Body of pancreas (tissue), 4 donors: ENCODE measurements around the gene LTBR. TPM values are rescaled to one million over a fixed set of nuclear protein-coding genes. Genes with fewer than 3 reads are reported as not detected.

Experiments used
- ATAC-seq: fragments of 150-250 bp; one replicate; pipeline ENCODE4 v1.9.1; 2016
- DNase-seq, 4 donors: peaks; one replicate each; pipeline ENCODE4 v3.0.0-alpha.2; 2019
- H3K27ac ChIP-seq, 4 donors: fragments of 200-600 bp; sonication (generic); 1 replicate in 3 of 4; 2 replicates in 1 of 4; pipeline versions ENCODE4 v1.5.1 to v1.6.1; 2016 to 2019; ENCODE audit warnings: mild to moderate bottlenecking in 1 of 4, mixed read lengths in 1 of 4, moderate library complexity in 1 of 4
- H3K27me3 ChIP-seq, 2 donors: fragments of 200-600 bp; sonication (generic); one replicate each; pipeline ENCODE4 v1.6.0; 2016; ENCODE audit warnings: mild to moderate bottlenecking in 1 of 2
- H3K36me3 ChIP-seq, 2 donors: fragments of 200-600 bp; sonication (generic); replicated peaks in 1 of 2; 2 replicates each; pipeline ENCODE4 v1.5.1; 2016; ENCODE audit warnings: low read depth in 2 of 2; ENCODE audit not compliant: insufficient read depth in 1 of 2
- H3K4me1 ChIP-seq: fragments of 200-600 bp; sonication (generic); one replicate; pipeline ENCODE4 v1.6.0; 2016
- H3K4me3 ChIP-seq, 2 donors: fragments of 200-600 bp; sonication (generic); 1 replicate in 1 of 2; 2 replicates in 1 of 2; pipeline ENCODE4 v1.5.1; 2016 to 2019
- H3K9me3 ChIP-seq, 3 donors: fragments of 200-600 bp; sonication (generic); 1 replicate in 2 of 3; 2 replicates in 1 of 3; pipeline ENCODE4 v1.5.1; 2016
- POLR2A ChIP-seq, 3 donors: fragments of 450-650 bp; IDR thresholded peaks; one replicate each; pipeline ENCODE4 v1.6.1; 2016; ENCODE audit warnings: antibody characterized with exemption in 3 of 3, mild to moderate bottlenecking in 2 of 3
- WGBS, 2 donors: methylation state at CpG; one replicate each; pipeline ENCODE4 v1.1.5; 2017; 5-methylcytosine and 5-hydroxymethylcytosine counted together
- intact Hi-C: fragments of 100-400 bp; cut with DNase I; formaldehyde crosslinking; loops from one replicate; pipeline ENCODE4 v1.15.1; 2023
- total RNA-seq, 2 donors: library from RNA; depleted of rRNA; stranded (reverse); fragments of >200 nt; gene quantifications; one replicate each; pipeline ENCODE4 v1.1.0, GENCODE V29; 2016
- TF ChIP-seq, protein P1 (sequence below), 7 experiments: fragments of 450-650 bp in 4 of 7; fragments of 200-600 bp in 3 of 7; sonication (generic) in 3 of 7; IDR thresholded peaks; one replicate each; pipeline ENCODE4 v1.5.1; 2016 to 2019; ENCODE audit warnings: antibody characterized with exemption in 7 of 7

The LTBR gene
- total RNA-seq, 2 donors from 2014 or later, result 111 to 173 TPM

DNA sequence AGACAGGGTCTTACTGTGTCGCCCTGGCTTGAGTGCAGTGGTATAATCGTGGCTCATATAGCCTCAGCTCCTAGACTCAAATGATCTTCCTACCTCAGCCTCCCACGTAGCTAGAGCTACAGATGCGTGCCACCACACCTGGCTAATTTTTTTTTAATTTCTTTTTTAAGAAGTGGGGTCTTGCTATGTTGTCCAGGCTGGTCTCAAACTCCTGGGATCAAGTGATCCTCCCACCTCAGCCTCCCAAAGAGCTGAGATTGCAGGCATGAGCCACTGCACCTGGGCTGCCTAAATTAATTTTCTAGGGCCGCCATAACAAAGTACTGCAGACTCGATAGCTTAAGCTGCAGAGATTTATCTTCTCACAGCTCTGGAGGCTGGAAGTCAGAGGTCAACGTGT, 9.1 kb downstream of the LTBR start:
- intact Hi-C loops, result no loop called here
- Histone ChIP-seq H3K4me1 (peaks cover 13% of the 10 kb centered on the region), H3K9me3 (no peaks in the 10 kb centered on the region), H3K27me3 (no peaks in the 10 kb centered on the region), H3K4me3 (no peak overlapping the region), H3K27ac (peak overlapping the region in 1 of 4 donors; percentile 71), H3K36me3 (peaks cover 0 to 8% of the 10 kb centered on the region in 2 donors)
- ATAC-seq, result no peak
- 86 to 88% methylated on average over 6 to 7 of the region's 7 CpGs for WGBS, 2 donors
- no peak for DNase-seq
- no peak for TF ChIP-seq POLR2A (IDR thresholded peaks at IDR 0.05)
- TF ChIP-seq, protein P1, sequence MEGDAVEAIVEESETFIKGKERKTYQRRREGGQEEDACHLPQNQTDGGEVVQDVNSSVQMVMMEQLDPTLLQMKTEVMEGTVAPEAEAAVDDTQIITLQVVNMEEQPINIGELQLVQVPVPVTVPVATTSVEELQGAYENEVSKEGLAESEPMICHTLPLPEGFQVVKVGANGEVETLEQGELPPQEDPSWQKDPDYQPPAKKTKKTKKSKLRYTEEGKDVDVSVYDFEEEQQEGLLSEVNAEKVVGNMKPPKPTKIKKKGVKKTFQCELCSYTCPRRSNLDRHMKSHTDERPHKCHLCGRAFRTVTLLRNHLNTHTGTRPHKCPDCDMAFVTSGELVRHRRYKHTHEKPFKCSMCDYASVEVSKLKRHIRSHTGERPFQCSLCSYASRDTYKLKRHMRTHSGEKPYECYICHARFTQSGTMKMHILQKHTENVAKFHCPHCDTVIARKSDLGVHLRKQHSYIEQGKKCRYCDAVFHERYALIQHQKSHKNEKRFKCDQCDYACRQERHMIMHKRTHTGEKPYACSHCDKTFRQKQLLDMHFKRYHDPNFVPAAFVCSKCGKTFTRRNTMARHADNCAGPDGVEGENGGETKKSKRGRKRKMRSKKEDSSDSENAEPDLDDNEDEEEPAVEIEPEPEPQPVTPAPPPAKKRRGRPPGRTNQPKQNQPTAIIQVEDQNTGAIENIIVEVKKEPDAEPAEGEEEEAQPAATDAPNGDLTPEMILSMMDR (IDR thresholded peaks at IDR 0.05), result no peak

DNA sequence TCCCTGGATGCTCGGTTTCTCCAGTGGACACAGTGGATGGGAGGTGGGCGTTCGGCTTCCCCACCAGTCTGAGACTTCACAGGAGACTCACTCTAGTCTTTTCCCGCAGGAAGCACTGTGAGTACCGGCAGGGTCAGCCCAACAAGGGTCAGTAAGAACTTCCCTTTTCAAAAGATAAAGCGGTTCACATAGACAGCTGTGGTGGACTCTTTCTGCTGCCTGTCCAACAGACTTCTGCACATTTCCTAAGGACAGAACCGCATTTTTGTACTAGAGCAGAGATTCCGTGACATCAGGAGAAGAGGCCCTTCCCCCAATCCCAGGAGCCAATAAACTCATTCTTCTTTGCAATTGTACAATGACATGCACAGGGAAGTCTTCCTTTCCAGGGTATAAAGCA, 10.4 kb downstream of the LTBR start:
- Histone ChIP-seq H3K4me3 (no peak overlapping the region), H3K4me1 (peaks cover 13% of the 10 kb centered on the region), H3K9me3 (no peaks in the 10 kb centered on the region), H3K27ac (peak overlapping the region in 1 of 4 donors; percentile 19), H3K27me3 (no peaks in the 10 kb centered on the region), H3K36me3 (peaks cover 0 to 2% of the 10 kb centered on the region in 2 donors)
- ATAC-seq (no peak), DNase-seq (peak in 1 of 4 donors; percentile 46)
- WGBS, 2 donors, result 79 to 86% methylated on average over 6 to 8 of the region's 8 CpGs
- peak in 1 of 3 donors; percentile 44 for TF ChIP-seq POLR2A (IDR thresholded peaks at IDR 0.05)
- TF ChIP-seq, protein P1 (IDR thresholded peaks at IDR 0.05), result no peak
- intact Hi-C loops, result no loop called here

DNA sequence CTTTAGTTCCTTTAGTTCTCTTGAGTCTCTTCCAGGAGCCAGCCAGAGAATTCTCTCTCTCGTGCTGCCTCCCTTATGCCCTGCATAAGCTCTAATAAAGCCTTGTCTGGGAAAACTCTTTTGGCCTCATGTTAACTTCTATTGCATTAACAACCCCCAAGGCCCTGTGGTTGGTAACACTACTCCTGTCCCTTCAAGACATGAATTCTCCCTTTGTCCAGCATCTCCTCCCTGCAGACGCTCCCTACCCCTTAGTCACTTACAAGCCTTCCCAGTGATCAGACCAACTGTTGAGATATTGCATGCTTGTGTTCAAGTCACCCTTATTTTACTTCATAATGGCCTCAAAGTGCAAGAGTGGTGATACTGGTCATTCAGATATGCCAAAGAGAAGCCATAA, 12.1 kb downstream of the LTBR start:
- TF ChIP-seq, protein P1 (IDR thresholded peaks at IDR 0.05), result no peak
- no peak for DNase-seq
- Histone ChIP-seq H3K9me3 (no peaks in the 10 kb centered on the region), H3K27ac (no peak overlapping the region), H3K4me3 (no peak overlapping the region), H3K27me3 (no peaks in the 10 kb centered on the region), H3K36me3 (peaks cover 0 to under 1% of the 10 kb centered on the region in 2 donors), H3K4me1 (peaks cover 13% of the 10 kb centered on the region)
- ATAC-seq, result no peak
- 89 to 94% methylated on average over 2 of the region's 2 CpGs for WGBS, 2 donors
- intact Hi-C loops, result no loop called here

DNA sequence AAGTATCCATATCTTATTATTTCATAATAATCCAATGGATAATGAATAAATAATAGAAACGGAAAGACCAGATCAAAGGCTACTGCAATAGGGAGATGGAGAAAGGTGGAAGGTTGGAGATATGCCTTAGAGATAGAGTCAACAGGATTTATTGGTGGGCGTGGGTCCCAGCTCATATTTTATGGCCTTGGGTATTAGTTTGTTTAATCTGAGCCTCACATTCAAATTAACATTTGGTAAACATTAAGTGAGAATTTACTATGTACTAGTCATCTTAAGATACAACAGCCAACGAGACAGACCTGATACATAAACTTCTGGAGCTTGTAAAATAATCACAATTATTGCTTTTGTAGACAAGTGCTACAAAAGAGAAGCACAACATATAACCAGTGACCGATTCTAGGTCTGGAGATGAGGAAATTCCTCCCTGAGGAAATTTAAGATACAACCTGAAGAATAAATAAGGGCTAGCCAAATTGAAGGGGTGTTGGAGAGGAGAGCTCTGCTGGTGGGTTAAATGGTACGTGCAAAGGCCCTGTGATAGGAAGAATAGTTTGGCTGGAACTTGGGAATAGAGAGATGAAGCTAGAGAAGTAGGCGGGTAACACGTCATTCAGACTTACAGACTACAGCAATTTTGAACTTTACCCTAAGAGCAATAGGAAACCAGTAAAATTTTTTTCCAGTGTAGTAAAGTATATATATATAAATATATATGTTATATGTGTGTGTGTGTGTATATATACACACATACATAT, 16.1 kb downstream of the LTBR start:
- ATAC-seq (no peak), DNase-seq (no peak)
- H3K27ac ChIP-seq, result no peak overlapping the region
- H3K4me1 ChIP-seq, result no peaks in the 10 kb centered on the region
- intact Hi-C loops, result no loop called here
- no peak overlapping the region for H3K4me3 ChIP-seq
- no peaks in the 10 kb centered on the region for H3K27me3 ChIP-seq
- 83 to 87% methylated on average over 7 of the region's 7 CpGs for WGBS, 2 donors
- no peaks in the 10 kb centered on the region for H3K9me3 ChIP-seq
- TF ChIP-seq POLR2A (IDR thresholded peaks at IDR 0.05), result no peak
- TF ChIP-seq, protein P1 (IDR thresholded peaks at IDR 0.05), result no peak
- no peaks in the 10 kb centered on the region for H3K36me3 ChIP-seq

DNA sequence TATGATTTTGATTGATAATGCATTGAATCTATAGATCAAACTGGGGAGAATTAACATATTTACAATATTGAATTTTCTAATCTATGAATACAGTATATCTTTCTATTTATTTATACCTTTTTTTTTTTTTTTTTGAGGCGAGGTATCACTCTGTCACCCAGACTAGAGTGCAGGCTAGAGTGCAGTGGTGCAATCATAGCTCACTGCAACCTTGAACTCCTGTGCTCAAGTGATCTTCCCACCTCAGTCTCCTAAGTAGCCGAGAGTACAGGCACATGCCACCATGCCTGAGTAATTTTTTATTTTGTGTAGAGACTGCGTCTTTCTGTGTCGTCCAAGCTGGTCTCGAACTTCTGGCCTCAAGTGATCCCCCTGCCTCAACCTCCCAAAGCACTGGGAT, 20.4 kb downstream of the LTBR start:
- Histone ChIP-seq H3K27me3 (no peaks in the 10 kb centered on the region), H3K4me3 (no peak overlapping the region), H3K9me3 (no peaks in the 10 kb centered on the region), H3K4me1 (no peaks in the 10 kb centered on the region), H3K27ac (no peak overlapping the region), H3K36me3 (no peaks in the 10 kb centered on the region)
- TF ChIP-seq, protein P1 (IDR thresholded peaks at IDR 0.05), result no peak
- no peak for TF ChIP-seq POLR2A (IDR thresholded peaks at IDR 0.05)
- 77 to 84% methylated on average over 5 of the region's 5 CpGs for WGBS, 2 donors
- intact Hi-C loops, result no loop called here
- DNase-seq (no peak), ATAC-seq (no peak)
